H9 (cell line): ENCODE measurements around the gene KRTAP10-8. TPM values are rescaled to one million over a fixed set of nuclear protein-coding genes. Genes with fewer than 3 reads are reported as not detected.

Experiments used
- DNase-seq: peaks from one replicate; pipeline ENCODE4 v3.0.0-alpha.2; 2017
- H2AFZ ChIP-seq: one replicate; pipeline ENCODE4 v1.6.1; 2013; ENCODE audit warnings: mild to moderate bottlenecking, low read length, control low read depth, moderate library complexity
- H2AK5ac ChIP-seq: 2 replicates; pipeline ENCODE4 v1.6.1; 2013; ENCODE audit warnings: low read length, control low read depth, mixed read lengths; ENCODE audit not compliant: insufficient read length
- H2BK120ac ChIP-seq: one replicate; pipeline ENCODE4 v1.6.1; 2013; ENCODE audit warnings: low read depth, mild to moderate bottlenecking, low read length, control low read depth, inconsistent platforms; ENCODE audit not compliant: poor library complexity, severe bottlenecking
- H2BK12ac ChIP-seq: 2 replicates; pipeline ENCODE4 v1.6.1; 2013; ENCODE audit warnings: low read length, control low read depth, mixed read lengths, low read depth; ENCODE audit not compliant: insufficient read length
- H2BK15ac ChIP-seq: 2 replicates; pipeline ENCODE4 v1.6.1; 2013; ENCODE audit warnings: low read depth, low read length, control low read depth
- H2BK20ac ChIP-seq: one replicate; pipeline ENCODE4 v1.6.1; 2013; ENCODE audit warnings: low read depth, mild to moderate bottlenecking, low read length, control low read depth, inconsistent platforms; ENCODE audit not compliant: poor library complexity, severe bottlenecking
- H2BK5ac ChIP-seq: 2 replicates; pipeline ENCODE4 v1.6.1; 2013; ENCODE audit warnings: low read length, control low read depth, mixed read lengths; ENCODE audit not compliant: insufficient read length
- H3K14ac ChIP-seq: 2 replicates; pipeline ENCODE4 v1.6.1; 2013; ENCODE audit warnings: low read length, control low read depth; ENCODE audit not compliant: insufficient read depth
- H3K18ac ChIP-seq: 2 replicates; pipeline ENCODE4 v1.6.1; 2013; ENCODE audit warnings: low read depth, mild to moderate bottlenecking, mixed read lengths, low read length, control low read depth; ENCODE audit not compliant: insufficient read length
- H3K23ac ChIP-seq: 2 replicates; pipeline ENCODE4 v1.6.1; 2013; ENCODE audit warnings: low read length, control low read depth, mixed read lengths, low read depth; ENCODE audit not compliant: insufficient read length
- H3K23me2 ChIP-seq: 2 replicates; pipeline ENCODE4 v1.6.1; 2013; ENCODE audit warnings: low read depth, mild to moderate bottlenecking, mixed read lengths, low read length, control low read depth; ENCODE audit not compliant: insufficient read length, poor library complexity, severe bottlenecking
- H3K27ac ChIP-seq: 2 replicates; pipeline ENCODE4 v1.5.1; 2013; ENCODE audit warnings: low read length, control low read depth, mixed read lengths, low read depth; ENCODE audit not compliant: insufficient read length
- H3K27me3 ChIP-seq: 2 replicates; pipeline ENCODE4 v1.6.1; 2013; ENCODE audit warnings: low read length, control low read depth, inconsistent platforms; ENCODE audit not compliant: insufficient read depth
- H3K4ac ChIP-seq: 2 replicates; pipeline ENCODE4 v1.6.1; 2013; ENCODE audit warnings: low read depth, mild to moderate bottlenecking, control low read depth, inconsistent platforms, low read length, moderate library complexity
- H3K4me1 ChIP-seq: 2 replicates; pipeline ENCODE4 v1.6.1; 2013; ENCODE audit warnings: low read length, control low read depth, inconsistent platforms; ENCODE audit not compliant: insufficient read depth
- H3K4me2 ChIP-seq: 2 replicates; pipeline ENCODE4 v1.6.1; 2013; ENCODE audit warnings: low read length, control low read depth, mixed read lengths; ENCODE audit not compliant: insufficient read length, insufficient read depth
- H3K56ac ChIP-seq: 2 replicates; pipeline ENCODE4 v1.6.1; 2013; ENCODE audit warnings: low read depth, mild to moderate bottlenecking, mixed read lengths, low read length, control low read depth; ENCODE audit not compliant: insufficient read length
- H3K79me1 ChIP-seq: 2 replicates; pipeline ENCODE4 v1.6.1; 2013; ENCODE audit warnings: low read depth, mild to moderate bottlenecking, moderate library complexity, low read length, control low read depth, inconsistent platforms; ENCODE audit not compliant: insufficient read depth, poor library complexity, severe bottlenecking
- H3K79me2 ChIP-seq: 2 replicates; pipeline ENCODE4 v1.6.1; 2013; ENCODE audit warnings: low read length, control low read depth, inconsistent platforms; ENCODE audit not compliant: insufficient read depth
- H3K9ac ChIP-seq: 2 replicates; pipeline ENCODE4 v1.6.1; 2013; ENCODE audit warnings: low read length, control low read depth, mixed read lengths; ENCODE audit not compliant: insufficient read length; ENCODE audit errors: extremely low read depth
- H3K9me3 ChIP-seq: one replicate; pipeline ENCODE4 v1.6.1; 2013; ENCODE audit warnings: low read depth, low read length, inconsistent platforms; ENCODE audit not compliant: control insufficient read depth
- H3T11ph ChIP-seq: one replicate; pipeline ENCODE4 v1.6.1; 2013; ENCODE audit warnings: mild to moderate bottlenecking, low read length, control low read depth, inconsistent platforms
- H4K20me1 ChIP-seq: one replicate; pipeline ENCODE4 v1.6.1; 2013; ENCODE audit not compliant: control insufficient read depth, insufficient read length, insufficient read depth
- H4K5ac ChIP-seq: 2 replicates; pipeline ENCODE4 v1.6.1; 2013; ENCODE audit warnings: low read depth, mild to moderate bottlenecking, mixed read lengths, low read length, control low read depth; ENCODE audit not compliant: insufficient read length
- H4K8ac ChIP-seq: replicated peaks from 2 replicates; pipeline ENCODE4 v1.6.1; 2013; ENCODE audit warnings: low read length, control low read depth, mixed read lengths, low read depth; ENCODE audit not compliant: insufficient read length
- H4K91ac ChIP-seq: 2 replicates; pipeline ENCODE4 v1.6.1; 2013; ENCODE audit warnings: low read depth, mild to moderate bottlenecking, moderate library complexity, mixed read lengths, low read length, control low read depth; ENCODE audit not compliant: insufficient read length
- H3K27ac Mint-ChIP-seq, 3 experiments: 2 replicates in 2 of 3; 3 replicates in 1 of 3; pipeline ENCODE4 v1.8.0; 2020 to 2021; ENCODE audit warnings: mixed read lengths in 3 of 3, mild to moderate bottlenecking in 1 of 3, moderate library complexity in 1 of 3
- H3K27me3 Mint-ChIP-seq: 2 replicates; pipeline ENCODE4 v1.8.0; 2021; ENCODE audit warnings: low read depth, mild to moderate bottlenecking, moderate library complexity, mixed read lengths
- H3K36me3 Mint-ChIP-seq, 3 experiments: 2 replicates in 2 of 3; 3 replicates in 1 of 3; pipeline ENCODE4 v1.8.0; 2020 to 2021; ENCODE audit warnings: low read depth in 3 of 3, mixed read lengths in 3 of 3; ENCODE audit not compliant: insufficient read depth in 1 of 3
- H3K4me1 Mint-ChIP-seq, 2 experiments: 2 replicates each; pipeline ENCODE4 v1.8.0; 2020; ENCODE audit warnings: mixed read lengths in 2 of 2
- H3K4me3 Mint-ChIP-seq, 2 experiments: 2 replicates in 1 of 2; 3 replicates in 1 of 2; pipeline ENCODE4 v1.8.0; 2020 to 2021; ENCODE audit warnings: mild to moderate bottlenecking in 2 of 2, mixed read lengths in 2 of 2, moderate library complexity in 1 of 2
- H3K9me3 Mint-ChIP-seq, 2 experiments: 2 replicates in 1 of 2; 3 replicates in 1 of 2; pipeline ENCODE4 v1.8.0; 2020; ENCODE audit warnings: mild to moderate bottlenecking in 2 of 2, mixed read lengths in 2 of 2, moderate library complexity in 1 of 2
- CTCF ChIP-seq: fragments of 200-600 bp; sonication (generic); conservative IDR thresholded peaks from 3 replicates; pipeline ENCODE4 v1.8.0; 2021; ENCODE audit warnings: antibody characterized with exemption, mild to moderate bottlenecking
- WGBS: extraction: QIAGEN DNeasy Blood & Tissue Kit; methylation state at CpG from one replicate; pipeline ENCODE4 v1.1.7; 2013; ENCODE audit warnings: missing lambda C conversion rate, low lambda C conversion rate, mixed read lengths; ENCODE audit not compliant: insufficient read length; ENCODE audit errors: extremely low coverage; 5-methylcytosine and 5-hydroxymethylcytosine counted together
- total RNA-seq: library from RNA; stranded (reverse); gene quantifications from 2 replicates; pipeline ENCODE4 v1.2.1, GENCODE V29; 2021

Gene KRTAP10-8
- total RNA-seq, 1 experiment from 2014 or later = not detected

GRCh38 chr21:44602463-44602850 lies 9.4 kb upstream of the KRTAP10-8 start:
- no peak overlapping the region for H3T11ph ChIP-seq
- H3K9me3 Mint-ChIP-seq = peaks cover 0 to 2% of the 10 kb centered on the region in 2 experiments; a peak in 2 of 5 replicates
- TF ChIP-seq CTCF = no peak

More at GRCh38 chr21:44602463-44602850, 9.4 kb upstream of the KRTAP10-8 start:
- no peak overlapping the region for H3K27ac ChIP-seq
- H3K4me3 Mint-ChIP-seq = no peak overlapping the region
- H2AK5ac ChIP-seq = no peak overlapping the region
- H3K9me3 ChIP-seq = no peaks in the 10 kb centered on the region
- peaks cover 0 to 4% (median 0%) of the 10 kb centered on the region in 3 experiments; a peak in 1 of 7 replicates for H3K36me3 Mint-ChIP-seq
- no peak for DNase-seq
- H3K4ac ChIP-seq = no peak overlapping the region
- no peak overlapping the region for H2AFZ ChIP-seq
- no peak overlapping the region for H3K56ac ChIP-seq
- no peak overlapping the region for H4K8ac ChIP-seq
- no peaks in the 10 kb centered on the region for H3K4me1 ChIP-seq
- H3K18ac ChIP-seq = no peak overlapping the region
- H2BK5ac ChIP-seq = no peak overlapping the region
- H3K23ac ChIP-seq = no peak overlapping the region
- H4K20me1 ChIP-seq = no peaks in the 10 kb centered on the region
- H2BK15ac ChIP-seq = no peak overlapping the region
- H3K14ac ChIP-seq = no peak overlapping the region
- peaks cover 11% of the 10 kb centered on the region for H3K27me3 Mint-ChIP-seq
- no peaks in the 10 kb centered on the region for H3K79me2 ChIP-seq
- H3K4me2 ChIP-seq = no peak overlapping the region
- no peak overlapping the region for H3K27ac Mint-ChIP-seq
- H4K91ac ChIP-seq = no peak overlapping the region
- no peak overlapping the region for H4K5ac ChIP-seq
- H3K9ac ChIP-seq = no peak overlapping the region
- H2BK20ac ChIP-seq = no peak overlapping the region
- H3K23me2 ChIP-seq = no peaks in the 10 kb centered on the region
- H2BK12ac ChIP-seq = no peak overlapping the region
- no peak overlapping the region for H2BK120ac ChIP-seq
- H3K79me1 ChIP-seq = no peaks in the 10 kb centered on the region
- no CpG with 5 or more reads among the region's 21 CpGs for WGBS
- no peaks in the 10 kb centered on the region for H3K27me3 ChIP-seq
- H3K4me1 Mint-ChIP-seq = peaks cover 29 to 33% of the 10 kb centered on the region in 2 experiments
